ENCODE data around the gene PDS5A. TPM values are rescaled to one million over a fixed set of nuclear protein-coding genes. Genes with fewer than 3 reads are reported as not detected.
"Not testable (repeated sequence)": the region's sequence is repeated elsewhere in the genome, so short reads cannot be mapped to it uniquely, and the experiment has no call there.

The PDS5A gene
- total RNA-seq, 1 donor from 2014 or later = 109 TPM

GRCh38 chr4:39970671-39971640 lies 6.8 kb downstream of the PDS5A start:
- DNase-seq (ENCODE audit: low read depth) = peak; percentile 86

- no peak for DNase-seq (ENCODE audit: low read depth)
Measured at GRCh38 chr4:39963656-39964055, 14.1 kb downstream of the PDS5A start.

GRCh38 chr4:39961311-39961877 lies 16.3 kb downstream of the PDS5A start:
- no peak for DNase-seq (ENCODE audit: low read depth)

GRCh38 chr4:39950861-39951481 lies 26.7 kb downstream of the PDS5A start:
- no peak for DNase-seq (ENCODE audit: low read depth)

- no peak for DNase-seq (ENCODE audit: low read depth)
Measured at GRCh38 chr4:39947963-39948362, 29.7 kb downstream of the PDS5A start.

- DNase-seq (ENCODE audit: low read depth) = no peak
Measured at GRCh38 chr4:39947417-39947816, 30.3 kb downstream of the PDS5A start.

DNA sequence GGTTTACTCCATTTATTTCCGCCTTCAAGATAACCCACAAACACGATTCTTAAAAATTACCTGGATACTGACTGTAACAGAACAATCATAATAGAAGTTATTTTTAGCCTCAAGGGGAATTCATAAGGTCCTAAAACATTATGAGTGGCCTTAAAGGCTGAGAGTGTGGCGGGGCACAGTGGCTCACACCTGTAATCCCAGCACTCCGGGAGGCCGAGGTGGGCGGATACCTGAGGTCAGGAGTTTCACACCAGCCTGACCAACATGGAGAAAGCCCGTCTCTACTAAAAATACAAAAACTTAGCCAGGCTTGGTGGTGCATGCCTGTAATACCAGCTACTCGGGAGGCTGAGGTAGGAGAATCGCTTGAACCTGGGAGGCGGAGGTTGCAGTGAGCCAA lies 33.5 kb downstream of the PDS5A start:
- not testable (repeated sequence) for DNase-seq (ENCODE audit: low read depth)

- DNase-seq (ENCODE audit: low read depth) = no peak
Measured at GRCh38 chr4:39942507-39942906, 35.2 kb downstream of the PDS5A start.

GRCh38 chr4:39941682-39942217 lies 36.0 kb downstream of the PDS5A start:
- no peak for DNase-seq (ENCODE audit: low read depth)

GRCh38 chr4:39937683-39938268 lies 39.9 kb downstream of the PDS5A start:
- no peak for DNase-seq (ENCODE audit: low read depth)

DNA sequence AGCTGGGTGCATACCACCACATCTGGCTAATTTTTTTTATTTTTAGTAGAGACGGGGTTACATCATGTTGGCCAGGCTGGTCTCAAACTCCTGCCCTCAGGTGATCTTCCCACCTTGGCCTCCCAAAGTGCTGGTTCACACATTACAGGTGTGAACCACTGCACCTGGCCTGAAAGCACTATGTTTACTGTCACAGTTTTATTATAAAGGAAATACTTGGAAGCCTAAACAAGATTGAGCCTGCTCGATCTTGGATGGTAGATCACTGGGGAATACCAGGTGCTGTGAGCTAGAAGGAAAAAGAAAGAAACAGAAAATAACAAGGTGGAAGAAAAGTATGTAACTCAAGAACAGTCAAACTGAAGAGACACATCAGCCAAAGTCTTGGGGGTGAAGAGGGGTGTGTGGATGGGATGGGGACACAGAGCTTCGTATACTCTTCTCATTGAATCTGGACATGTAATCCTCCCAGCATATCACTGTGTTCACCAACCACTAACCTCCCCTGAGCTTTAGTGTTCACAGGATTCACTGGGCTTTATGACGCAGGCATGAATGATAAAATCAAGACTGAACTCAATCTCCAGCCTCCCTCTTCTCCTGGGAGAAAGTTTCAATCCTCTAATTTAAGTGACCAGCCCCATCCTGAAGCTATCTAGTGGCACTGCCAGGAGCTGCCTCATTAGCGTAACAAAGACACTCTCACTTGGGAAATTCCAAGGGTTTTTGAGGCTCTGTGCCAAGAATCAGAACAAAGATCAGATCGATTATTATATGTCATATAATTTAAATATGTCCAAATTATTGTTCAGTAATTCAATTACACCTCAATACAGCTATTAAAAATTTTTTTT lies 40.9 kb downstream of the PDS5A start:
- DNase-seq (ENCODE audit: low read depth) = no peak

DNA sequence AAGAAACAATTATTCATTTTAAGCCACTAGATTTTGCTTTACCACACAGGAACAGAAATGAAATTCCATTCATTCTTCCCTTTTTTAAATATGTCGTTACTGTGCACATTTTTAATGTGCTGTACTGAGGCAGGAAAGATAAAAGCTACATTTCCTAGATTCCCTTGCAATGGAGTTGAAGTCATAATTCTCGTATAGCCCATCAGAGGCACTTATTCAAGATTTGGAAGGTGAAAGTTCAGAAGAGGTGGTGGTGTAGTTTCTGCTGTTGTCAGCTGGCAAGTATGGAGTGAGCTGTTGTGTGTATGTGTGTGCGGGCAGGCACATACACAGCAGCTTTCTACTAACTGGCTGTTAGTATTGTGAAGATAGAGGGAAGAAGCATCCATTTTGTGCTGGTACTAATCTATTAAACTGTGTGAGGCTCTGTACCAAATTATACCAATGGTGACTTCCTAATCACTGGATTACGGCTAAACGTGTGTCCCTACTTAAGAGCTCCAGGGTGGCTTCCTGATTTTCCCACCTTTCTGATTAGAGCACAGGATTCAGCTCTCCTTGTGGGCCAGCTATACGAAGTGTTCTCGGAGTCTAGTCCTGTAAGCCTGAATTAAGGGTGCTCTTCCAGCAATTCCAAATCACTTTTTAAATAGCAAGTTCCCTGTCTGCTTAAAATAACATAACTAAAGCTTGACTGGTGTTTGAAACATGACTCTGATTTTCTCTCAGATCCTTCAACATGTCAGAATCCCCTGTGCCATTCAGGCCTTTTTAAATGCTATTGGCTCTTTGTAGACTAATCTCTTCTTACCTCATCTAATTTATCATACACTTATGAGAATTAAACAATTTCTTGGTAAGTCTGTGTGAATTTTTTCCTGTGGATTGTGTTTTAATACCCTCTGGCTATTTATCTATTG lies 43.8 kb downstream of the PDS5A start:
- no peak for DNase-seq (ENCODE audit: low read depth)

DNA sequence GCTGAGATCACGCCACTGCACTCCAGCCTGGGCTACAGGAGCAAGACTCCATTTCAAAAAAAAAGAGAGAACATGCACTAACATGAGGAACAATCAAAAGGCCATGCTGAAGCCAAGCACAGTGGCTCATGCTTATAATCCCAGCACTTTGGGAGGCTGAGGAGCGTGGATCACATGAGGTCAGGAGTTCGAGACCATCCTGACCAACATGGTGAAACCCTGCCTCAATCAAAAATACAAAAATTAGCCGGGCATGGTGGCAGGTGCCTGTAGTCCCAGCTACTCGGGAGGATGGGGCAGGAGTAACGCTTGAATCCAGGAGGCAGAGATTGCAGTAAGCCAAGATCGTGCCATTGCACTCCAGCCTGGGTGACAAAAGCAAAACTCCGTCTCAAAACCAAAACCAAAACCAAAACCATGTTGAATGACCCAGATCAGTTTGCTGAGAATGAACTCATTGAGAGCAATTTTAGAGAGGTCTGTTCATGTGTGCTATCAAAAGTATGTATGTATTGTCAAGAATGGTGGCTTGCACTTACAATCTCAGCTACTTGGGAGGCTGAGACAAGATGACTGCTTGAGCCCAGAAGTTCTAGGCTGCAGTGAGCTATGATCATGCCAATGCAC lies 44.8 kb downstream of the PDS5A start:
- no peak for DNase-seq (ENCODE audit: low read depth)

DNA sequence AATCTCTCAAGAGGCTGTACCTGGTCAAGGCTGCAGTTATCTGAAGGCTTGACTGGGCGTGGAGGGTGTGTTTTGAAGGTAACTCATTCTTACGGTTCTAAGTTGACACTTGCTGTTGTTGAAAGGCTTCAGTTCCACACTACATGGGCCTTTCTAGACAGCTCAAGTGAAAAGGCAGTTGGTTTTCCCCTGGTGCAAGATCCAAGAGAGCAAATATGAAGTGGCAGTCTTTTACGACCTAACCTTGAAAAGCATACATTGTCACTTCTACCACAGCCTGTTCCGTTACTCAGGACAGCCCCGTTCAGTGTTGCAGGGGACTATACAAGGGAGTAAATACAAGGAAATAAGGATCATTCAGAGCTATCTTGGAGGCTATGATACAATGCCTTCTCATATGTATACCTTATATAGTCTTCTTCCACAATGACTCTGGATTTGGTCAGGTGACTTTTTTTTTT lies 46.2 kb downstream of the PDS5A start:
- no peak for DNase-seq (ENCODE audit: low read depth)

DNA sequence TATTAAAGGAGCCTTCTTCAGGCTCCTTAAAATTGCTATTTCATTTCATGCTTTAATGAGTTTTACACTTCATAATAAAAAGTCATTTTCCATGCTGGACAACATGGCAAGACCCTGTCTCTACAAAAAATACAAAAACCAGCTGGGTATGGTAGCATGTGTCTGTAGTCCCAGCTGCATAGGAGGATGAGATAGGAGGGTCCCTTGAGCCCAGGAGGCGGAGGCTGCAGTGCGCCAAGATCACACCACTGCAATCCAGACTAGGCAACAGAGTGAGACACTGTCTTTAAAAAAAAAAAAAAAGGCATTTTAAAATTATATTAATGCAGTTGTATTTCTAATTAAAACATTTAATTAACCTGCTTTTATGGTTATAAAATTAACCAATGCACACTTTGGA lies 49.2 kb downstream of the PDS5A start:
- no peak for DNase-seq (ENCODE audit: low read depth)

- DNase-seq (ENCODE audit: low read depth) = no peak
Measured at GRCh38 chr4:39924014-39924413, 53.7 kb downstream of the PDS5A start.

DNA sequence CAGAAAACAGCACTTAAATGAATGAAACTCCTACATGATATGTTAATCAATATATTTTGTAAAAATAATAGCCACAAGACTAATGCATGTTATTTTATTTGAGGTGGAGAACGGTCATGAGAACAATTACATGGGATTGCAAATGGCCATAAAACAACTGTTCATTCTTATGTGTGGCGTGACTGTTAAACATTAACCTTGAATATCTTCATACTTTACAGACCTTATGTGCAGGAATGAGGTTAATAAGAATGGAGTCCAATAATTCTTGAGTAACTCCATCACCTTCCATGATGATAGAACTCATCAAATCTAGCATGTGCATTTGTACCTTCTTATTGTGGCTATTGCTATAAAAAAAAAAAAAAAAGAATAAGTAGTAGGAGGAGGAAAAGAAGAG lies 55.3 kb downstream of the PDS5A start:
- peak; percentile 64 for DNase-seq (ENCODE audit: low read depth)

GRCh38 chr4:39913471-39913870 lies 64.2 kb downstream of the PDS5A start:
- no peak for DNase-seq (ENCODE audit: low read depth)

DNA sequence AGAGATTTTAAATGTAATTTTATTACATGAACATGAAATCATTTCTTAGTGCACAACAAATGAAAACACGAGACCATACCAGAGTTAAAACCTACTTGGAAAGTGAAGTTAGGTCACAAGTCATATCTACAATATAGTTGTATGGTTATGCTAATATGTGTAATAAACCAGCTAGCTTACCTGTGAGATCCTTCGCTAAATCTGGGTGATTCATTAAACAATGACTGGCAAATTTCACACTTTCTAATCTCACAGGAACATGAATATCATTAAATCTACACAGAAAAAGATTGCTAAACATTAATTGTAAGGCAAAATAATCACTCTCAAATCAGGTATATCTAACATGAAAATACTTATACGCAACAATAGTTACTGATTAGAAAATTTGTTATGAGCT lies 67.6 kb downstream of the PDS5A start:
- DNase-seq (ENCODE audit: low read depth) = peak; percentile 42

Measured in renal cortical epithelial cell (primary cell).